PC-3 (cell line): ENCODE measurements around the gene FRRS1L. TPM values are rescaled to one million over a fixed set of nuclear protein-coding genes. Genes with fewer than 3 reads are reported as not detected.

ENCODE experiments used
- ATAC-seq: fragments of 200-7000 bp; cut with Tn5 transposase; 2 replicates; pipeline ENCODE4 v1.9.1; 2020; ENCODE audit warnings: mild to moderate bottlenecking, moderate library complexity
- BruUV-seq: library from RNA; stranded (reverse); fragments of 400-500 nt; replicated peaks from 2 replicates; lab custom pipeline; 2021; lab: Mats Ljungman, UMichigan
- CTCF ChIA-PET: fragments of 300-600 bp; sonication (Branson Sonifier 250); formaldehyde crosslinking; loops from one replicate; lab custom pipeline; 2022; ENCODE audit warnings: antibody characterized with exemption; lab: Charles Lee
- POLR2A ChIA-PET: fragments of 300-600 bp; sonication (Branson Sonifier 250); formaldehyde crosslinking; loops from one replicate; lab custom pipeline; 2022; ENCODE audit warnings: antibody characterized with exemption; ENCODE audit not compliant: unreplicated experiment; lab: Charles Lee
- DNase-seq: peaks from one replicate; pipeline ENCODE4 v3.0.0-alpha.2; 2015
- H2AFZ ChIP-seq: fragments of 300-600 bp; sonication (generic); 2 replicates; pipeline ENCODE4 v1.6.0; 2016; ENCODE audit warnings: antibody characterized with exemption, low read length
- H3F3A ChIP-seq: fragments of 300-600 bp; sonication (generic); one replicate; pipeline ENCODE4 v1.6.0; 2017; ENCODE audit warnings: antibody characterized with exemption, low read length, control low read depth, mild to moderate bottlenecking; ENCODE audit not compliant: unreplicated experiment
- H3K27ac ChIP-seq: fragments of 300-600 bp; sonication (generic); 2 replicates; pipeline ENCODE4 v1.5.1; 2016; ENCODE audit warnings: mild to moderate bottlenecking, low read length
- H3K27me3 ChIP-seq: fragments of 300-600 bp; sonication (generic); 2 replicates; pipeline ENCODE4 v1.6.1; 2016; ENCODE audit warnings: low read length, mixed read lengths
- H3K36me3 ChIP-seq: fragments of 300-600 bp; sonication (generic); 2 replicates; pipeline ENCODE4 v1.6.1; 2016; ENCODE audit warnings: low read depth, mixed run types, low read length, mixed read lengths
- H3K4me1 ChIP-seq: fragments of 300-600 bp; sonication (generic); 2 replicates; pipeline ENCODE4 v1.5.1; 2016; ENCODE audit warnings: low read length; ENCODE audit not compliant: insufficient read depth
- H3K4me2 ChIP-seq: fragments of 300-600 bp; sonication (generic); 2 replicates; pipeline ENCODE4 v1.6.0; 2016; ENCODE audit warnings: low read length
- H3K4me3 ChIP-seq: fragments of 300-600 bp; sonication (generic); 2 replicates; pipeline ENCODE4 v1.5.1; 2016; ENCODE audit warnings: mild to moderate bottlenecking, low read length, mixed read lengths
- H3K79me2 ChIP-seq: fragments of 300-600 bp; sonication (generic); 2 replicates; pipeline ENCODE4 v1.6.1; 2017; ENCODE audit warnings: low read length, mixed read lengths
- H3K9ac ChIP-seq: fragments of 300-600 bp; sonication (generic); 2 replicates; pipeline ENCODE4 v1.6.0; 2016; ENCODE audit warnings: mild to moderate bottlenecking, low read length
- H3K9me2 ChIP-seq: fragments of 300-600 bp; sonication (generic); replicated peaks from 2 replicates; pipeline ENCODE4 v1.6.1; 2016; ENCODE audit warnings: mixed run types, low read length, mixed read lengths
- H3K9me3 ChIP-seq: fragments of 300-600 bp; sonication (generic); 2 replicates; pipeline ENCODE4 v1.6.1; 2016; ENCODE audit warnings: low read length, mixed read lengths
- H4K20me1 ChIP-seq: fragments of 300-600 bp; sonication (generic); 2 replicates; pipeline ENCODE4 v1.6.1; 2016; ENCODE audit warnings: low read length, mixed read lengths
- CTCF ChIP-seq: fragments of 300-600 bp; sonication (generic); conservative IDR thresholded peaks from 2 replicates; pipeline ENCODE4 v1.5.1; 2017; ENCODE audit warnings: antibody characterized with exemption, low read depth, mild to moderate bottlenecking, low read length
- EZH2 ChIP-seq: fragments of 300-600 bp; sonication (generic); IDR thresholded peaks from one replicate; pipeline ENCODE4 v1.6.1; 2017; ENCODE audit warnings: antibody characterized with exemption, mild to moderate bottlenecking, low read length; ENCODE audit not compliant: unreplicated experiment
- EZH2phosphoT487 ChIP-seq: fragments of 300-600 bp; sonication (generic); IDR thresholded peaks from 2 replicates; pipeline ENCODE4 v1.6.1; 2018; ENCODE audit warnings: mild to moderate bottlenecking, antibody characterized with exemption, low read length, borderline replicate concordance
- intact Hi-C: fragments of 100-400 bp; cut with micrococcal nuclease; formaldehyde crosslinking; loops from 2 replicates; pipeline ENCODE4 v1.9.0; 2023
- total RNA-seq: library from RNA; depleted of rRNA; stranded (reverse); fragments of >200 nt; gene quantifications from 2 replicates; pipeline ENCODE4 v1.2.3, GENCODE V29; 2014

The FRRS1L gene
- total RNA-seq, 1 experiment from 2014 or later = not detected

GRCh38 chr9:109098960-109099308, 68.1 kb downstream of the FRRS1L start:
- no peaks in the 10 kb centered on the region for H3K9me3 ChIP-seq
- DNase-seq = no peak
- ATAC-seq = no peak
- intact Hi-C loops = loop anchor here (2.0 kb wide), 1 partner anchor 20 kb away; the partner anchor contains the start of gene TMEM245
- no peak overlapping the region for H3K9ac ChIP-seq
- no peak overlapping the region for H2AFZ ChIP-seq
- H3K27me3 ChIP-seq = no peaks in the 10 kb centered on the region
- peak overlapping the region; percentile 62 for H3K27ac ChIP-seq
- peak overlapping the region; percentile 42; the same call in 1 of the 2 replicates for H3K4me2 ChIP-seq
- H3K79me2 ChIP-seq = peaks cover 93% of the 10 kb centered on the region
- H3K4me3 ChIP-seq = no peak overlapping the region
- no peak for TF ChIP-seq EZH2
- TF ChIP-seq EZH2phosphoT487 = no peak
- TF ChIP-seq CTCF = no peak
- H3K36me3 ChIP-seq = peaks cover 8% of the 10 kb centered on the region
- BruUV-seq = no TSS peak
- no peaks in the 10 kb centered on the region for H3K9me2 ChIP-seq
- ChIA-PET POLR2A (no interaction called here), CTCF (no interaction called here)
- peaks cover 10% of the 10 kb centered on the region; the same call in 1 of the 2 replicates for H4K20me1 ChIP-seq
- peaks cover 48% of the 10 kb centered on the region for H3K4me1 ChIP-seq
- peaks cover 6% of the 10 kb centered on the region for H3F3A ChIP-seq

- Histone ChIP-seq H4K20me1 (peaks cover 10% of the 10 kb centered on the region; the same call in 1 of the 2 replicates), H3K9me3 (no peaks in the 10 kb centered on the region), H3F3A (peaks cover 6% of the 10 kb centered on the region), H3K9me2 (no peaks in the 10 kb centered on the region), H3K4me2 (peak overlapping the region; percentile 42), H3K27ac (peak overlapping the region; percentile 62), H3K4me3 (no peak overlapping the region), H3K27me3 (no peaks in the 10 kb centered on the region), H3K4me1 (peaks cover 48% of the 10 kb centered on the region), H2AFZ (no peak overlapping the region), H3K36me3 (peaks cover 5% of the 10 kb centered on the region), H3K79me2 (peaks cover 93% of the 10 kb centered on the region), H3K9ac (peak overlapping the region; percentile 6; the same call in 1 of the 2 replicates)
- peak; percentile 58 for ATAC-seq
- intact Hi-C loops = loop anchor here (2.0 kb wide), 1 partner anchor 20 kb away; the partner anchor contains the start of gene TMEM245
- POLR2A ChIA-PET = interaction anchor here (0.6 kb wide), 1 partner anchor 9 kb away, joined by 3 read pairs; no protein-coding TSS in a partner anchor
- DNase-seq = peak; percentile 51
- no TSS peak for BruUV-seq
- TF ChIP-seq EZH2 (no peak), CTCF (peak; percentile 44), EZH2phosphoT487 (no peak)
- CTCF ChIA-PET = no interaction called here
These were observed 68.7 kb downstream of the FRRS1L start for GRCh38 chr9:109098171-109098959.

GRCh38 chr9:109097146-109097545, 69.9 kb downstream of the FRRS1L start:
- ATAC-seq = no peak
- no peaks in the 10 kb centered on the region for H3K9me3 ChIP-seq
- no TSS peak for BruUV-seq
- H3K27ac ChIP-seq = no peak overlapping the region
- CTCF ChIA-PET = interaction anchor here (0.6 kb wide), 1 partner anchor 221 kb away, joined by 7 read pairs; no protein-coding TSS in a partner anchor
- peaks cover 7% of the 10 kb centered on the region; the same call in 1 of the 2 replicates for H4K20me1 ChIP-seq
- H3K4me3 ChIP-seq = no peak overlapping the region
- intact Hi-C loops = no loop called here
- DNase-seq = no peak
- H2AFZ ChIP-seq = no peak overlapping the region
- H3K79me2 ChIP-seq = peaks cover 85% of the 10 kb centered on the region
- POLR2A ChIA-PET = no interaction called here
- peaks cover 37% of the 10 kb centered on the region for H3K4me1 ChIP-seq
- H3K27me3 ChIP-seq = no peaks in the 10 kb centered on the region
- no peak overlapping the region for H3K4me2 ChIP-seq
- TF ChIP-seq EZH2 (no peak), CTCF (no peak), EZH2phosphoT487 (no peak)
- H3K9me2 ChIP-seq = no peaks in the 10 kb centered on the region
- H3F3A ChIP-seq = peaks cover 6% of the 10 kb centered on the region
- no peak overlapping the region for H3K9ac ChIP-seq
- H3K36me3 ChIP-seq = peaks cover 5% of the 10 kb centered on the region; the same call in 1 of the 2 replicates
